Islet precursor cell (in vitro differentiated cells): ENCODE results near the gene NLRX1.
"Not testable (repeated sequence)": the region's sequence is repeated elsewhere in the genome, so short reads cannot be mapped to it uniquely, and the experiment has no call there.

Source experiments
- DNase-seq: peaks from one replicate; pipeline ENCODE4 v3.0.0-alpha.2; 2018

NLRX1 gene, protein sequence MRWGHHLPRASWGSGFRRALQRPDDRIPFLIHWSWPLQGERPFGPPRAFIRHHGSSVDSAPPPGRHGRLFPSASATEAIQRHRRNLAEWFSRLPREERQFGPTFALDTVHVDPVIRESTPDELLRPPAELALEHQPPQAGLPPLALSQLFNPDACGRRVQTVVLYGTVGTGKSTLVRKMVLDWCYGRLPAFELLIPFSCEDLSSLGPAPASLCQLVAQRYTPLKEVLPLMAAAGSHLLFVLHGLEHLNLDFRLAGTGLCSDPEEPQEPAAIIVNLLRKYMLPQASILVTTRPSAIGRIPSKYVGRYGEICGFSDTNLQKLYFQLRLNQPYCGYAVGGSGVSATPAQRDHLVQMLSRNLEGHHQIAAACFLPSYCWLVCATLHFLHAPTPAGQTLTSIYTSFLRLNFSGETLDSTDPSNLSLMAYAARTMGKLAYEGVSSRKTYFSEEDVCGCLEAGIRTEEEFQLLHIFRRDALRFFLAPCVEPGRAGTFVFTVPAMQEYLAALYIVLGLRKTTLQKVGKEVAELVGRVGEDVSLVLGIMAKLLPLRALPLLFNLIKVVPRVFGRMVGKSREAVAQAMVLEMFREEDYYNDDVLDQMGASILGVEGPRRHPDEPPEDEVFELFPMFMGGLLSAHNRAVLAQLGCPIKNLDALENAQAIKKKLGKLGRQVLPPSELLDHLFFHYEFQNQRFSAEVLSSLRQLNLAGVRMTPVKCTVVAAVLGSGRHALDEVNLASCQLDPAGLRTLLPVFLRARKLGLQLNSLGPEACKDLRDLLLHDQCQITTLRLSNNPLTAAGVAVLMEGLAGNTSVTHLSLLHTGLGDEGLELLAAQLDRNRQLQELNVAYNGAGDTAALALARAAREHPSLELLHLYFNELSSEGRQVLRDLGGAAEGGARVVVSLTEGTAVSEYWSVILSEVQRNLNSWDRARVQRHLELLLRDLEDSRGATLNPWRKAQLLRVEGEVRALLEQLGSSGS

DNA sequence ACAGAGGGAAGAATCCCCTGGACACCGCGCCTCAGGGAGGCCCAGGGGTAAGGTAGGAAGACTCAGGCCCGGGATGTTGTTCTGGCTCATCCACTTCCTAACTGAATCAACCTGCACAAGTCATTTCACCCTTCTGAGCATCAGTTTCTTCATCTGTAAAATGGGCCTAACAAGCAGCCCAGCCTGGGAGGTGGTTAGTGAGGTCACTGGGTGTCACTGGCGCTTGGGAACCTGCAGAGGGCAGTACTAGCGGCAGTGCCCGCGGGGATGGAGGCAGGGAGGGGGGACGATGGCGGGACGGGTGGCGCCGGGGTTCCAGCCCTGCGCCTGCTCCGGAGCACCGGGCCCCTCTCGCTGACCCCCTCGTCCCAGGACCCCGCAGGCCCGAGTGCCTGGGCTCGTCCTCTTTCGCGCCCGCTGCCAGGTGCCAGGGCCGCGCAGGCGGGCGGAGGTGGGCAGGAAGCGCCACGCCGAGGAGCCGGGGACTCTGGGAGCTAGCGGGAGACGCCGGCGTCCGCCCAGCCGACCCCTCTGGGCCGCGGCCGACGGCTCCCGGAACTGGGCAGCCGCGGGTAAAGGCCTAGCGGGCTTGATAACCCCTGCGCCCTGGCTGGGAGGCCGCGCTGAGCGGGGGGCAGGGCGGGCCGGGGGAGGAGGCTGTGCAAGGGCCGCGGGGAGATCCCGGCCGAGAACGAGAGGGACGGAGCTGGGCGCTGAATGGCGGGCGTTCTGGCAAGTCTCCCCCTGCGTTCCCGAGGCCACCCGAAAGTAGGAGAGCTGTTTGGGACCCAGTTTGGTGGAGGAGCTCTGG lies at the start of gene NLRX1:
Gene NLRX1, plus strand, starts transcription at position 255 of the 811 bp plus-strand sequence. CDS start 2,679 bp downstream, outside the sequence.
- DNase-seq, result peak; percentile 86

DNA sequence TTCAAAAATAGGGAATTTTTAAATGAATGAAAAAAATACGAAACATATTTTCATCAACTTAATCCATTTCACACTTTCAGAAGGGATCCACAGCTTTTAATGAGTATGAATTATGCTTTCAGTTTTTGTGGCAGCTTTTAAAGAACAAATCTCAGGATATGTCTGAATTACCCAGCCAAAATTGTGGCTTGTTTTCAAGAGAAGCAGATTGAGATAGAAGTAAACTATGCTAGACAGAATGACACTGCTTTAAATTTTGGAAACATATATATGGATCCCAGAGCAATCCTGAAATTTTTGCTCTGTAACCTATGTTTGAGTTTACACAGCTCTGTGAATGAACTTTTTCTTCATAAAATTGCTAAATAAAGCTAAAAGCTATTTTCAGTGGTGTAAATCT lies 49.6 kb upstream of the NLRX1 start:
- no peak for DNase-seq

DNA sequence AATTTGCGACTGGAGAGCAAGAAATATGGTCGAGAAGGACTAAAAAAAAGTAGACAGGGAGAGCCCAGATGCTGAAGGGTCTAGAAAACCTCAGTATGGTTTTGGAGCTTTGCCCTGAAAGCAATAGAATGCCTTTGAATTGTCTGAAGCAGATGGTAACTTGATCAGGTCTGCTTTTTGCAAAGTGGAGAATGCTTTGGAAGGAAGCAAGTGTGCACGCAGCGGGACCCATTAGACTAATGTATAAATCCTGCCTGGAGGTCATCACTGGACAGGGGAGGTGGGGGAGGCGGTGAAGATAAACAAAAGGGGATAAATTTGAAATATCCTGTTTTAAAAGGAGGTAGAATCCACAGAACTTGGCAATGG lies 47.9 kb upstream of the NLRX1 start:
- DNase-seq, result no peak

DNA sequence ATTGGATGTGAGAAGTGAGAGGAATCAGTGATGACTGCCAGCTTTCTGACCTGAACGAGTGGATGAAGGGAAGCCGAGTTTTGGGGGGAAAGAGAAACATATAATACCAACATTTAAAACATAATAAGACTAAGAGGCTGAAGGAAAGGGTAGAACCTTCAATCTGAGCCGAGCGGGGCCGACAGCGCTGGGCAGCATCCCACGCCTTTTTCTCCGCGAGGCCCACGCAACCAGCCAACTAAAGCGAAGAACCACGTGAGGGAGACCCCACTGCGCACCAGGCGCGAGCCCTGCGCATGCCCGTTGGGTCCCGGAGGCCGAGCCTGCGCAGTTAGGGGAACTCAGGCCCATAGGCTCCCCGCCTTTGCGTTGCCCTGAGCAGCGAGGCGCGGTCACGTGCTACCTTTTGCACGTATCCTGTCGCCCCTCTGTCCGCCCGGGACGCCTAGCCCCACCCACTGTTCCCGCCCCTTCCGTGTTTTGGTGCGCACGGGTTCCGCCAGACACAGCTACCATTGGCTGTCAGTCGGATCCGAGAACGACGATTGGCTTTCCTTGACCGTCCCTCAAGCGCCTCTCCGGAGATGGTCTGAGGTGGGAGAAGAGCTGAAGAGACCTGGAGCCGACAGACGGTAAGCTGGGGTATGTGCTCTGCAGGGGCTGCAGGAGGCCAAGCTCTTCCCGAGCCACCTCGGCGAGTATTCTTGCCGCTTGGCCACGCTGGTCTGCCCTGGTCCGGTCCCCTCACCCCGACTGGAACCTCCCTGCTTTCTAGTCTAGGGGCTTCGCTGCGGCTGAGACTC lies 47.3 kb upstream of the NLRX1 start, which contains the start of gene HINFP:
Gene HINFP, plus strand, starts transcription at position 573 of the 803 bp plus-strand sequence. CDS start 5,365 bp downstream, outside the sequence.
- DNase-seq, result peak; percentile 100

DNA sequence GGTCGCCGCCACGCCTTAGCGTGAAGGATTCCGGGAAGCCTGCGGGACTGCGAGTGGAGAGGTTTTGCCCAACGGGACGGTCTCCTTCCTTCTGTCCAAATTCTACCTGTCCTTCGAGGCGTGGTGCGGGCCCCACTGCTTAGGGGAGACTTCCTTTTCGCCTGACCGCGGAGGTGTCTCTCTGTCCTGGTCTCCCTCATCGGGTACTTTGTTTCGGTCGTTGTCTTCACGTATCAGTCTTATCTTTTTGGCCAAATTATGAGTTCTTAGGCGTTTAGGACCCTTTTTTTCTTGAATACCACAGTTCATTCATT lies 46.8 kb upstream of the NLRX1 start:
- DNase-seq, result no peak

DNA sequence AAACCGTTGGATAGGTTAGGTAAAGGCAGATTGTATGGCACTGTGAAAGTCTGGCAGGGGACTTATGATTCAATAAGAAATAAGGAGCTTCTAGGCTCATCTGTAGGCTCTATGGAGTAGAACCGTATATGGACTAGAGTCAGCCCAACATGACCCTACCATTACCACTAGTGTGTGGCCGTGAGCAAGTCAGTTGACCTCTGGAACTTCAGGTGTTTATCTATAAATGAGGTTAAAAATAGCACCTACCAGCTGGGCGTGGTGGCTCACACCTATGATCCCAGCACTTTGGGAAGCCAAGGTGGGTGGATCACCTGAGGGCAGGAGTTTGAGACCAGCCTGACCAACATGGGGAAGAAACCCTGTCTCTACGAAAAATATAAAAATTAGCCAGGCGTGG lies 42.7 kb upstream of the NLRX1 start:
- DNase-seq, result no peak

DNA sequence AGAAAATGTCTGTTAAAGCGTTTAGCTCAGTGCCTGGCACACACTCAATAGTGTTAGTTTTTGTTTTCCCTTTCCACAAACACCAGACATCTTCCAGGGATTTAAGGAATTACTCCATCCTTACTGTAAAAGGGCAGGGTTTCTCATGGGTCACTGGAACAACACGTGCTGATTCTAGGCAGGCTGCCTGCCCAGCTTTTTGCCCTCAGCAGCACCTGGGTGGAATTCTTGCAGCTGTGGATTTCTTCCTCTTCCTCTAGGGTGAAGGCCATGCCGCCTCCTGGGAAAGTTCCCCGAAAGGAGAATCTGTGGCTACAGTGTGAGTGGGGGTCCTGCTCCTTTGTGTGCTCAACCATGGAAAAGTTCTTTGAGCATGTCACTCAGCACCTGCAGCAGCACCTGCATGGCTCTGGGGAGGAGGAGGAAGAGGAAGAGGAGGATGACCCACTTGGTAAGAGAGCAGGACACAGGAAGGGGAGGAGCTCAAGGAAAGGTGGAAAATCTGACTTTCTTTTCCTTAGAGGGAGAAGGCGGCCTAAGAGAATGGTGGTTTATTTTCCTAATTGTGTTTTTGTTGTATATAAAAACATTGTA lies 41.8 kb upstream of the NLRX1 start:
- no peak for DNase-seq

DNA sequence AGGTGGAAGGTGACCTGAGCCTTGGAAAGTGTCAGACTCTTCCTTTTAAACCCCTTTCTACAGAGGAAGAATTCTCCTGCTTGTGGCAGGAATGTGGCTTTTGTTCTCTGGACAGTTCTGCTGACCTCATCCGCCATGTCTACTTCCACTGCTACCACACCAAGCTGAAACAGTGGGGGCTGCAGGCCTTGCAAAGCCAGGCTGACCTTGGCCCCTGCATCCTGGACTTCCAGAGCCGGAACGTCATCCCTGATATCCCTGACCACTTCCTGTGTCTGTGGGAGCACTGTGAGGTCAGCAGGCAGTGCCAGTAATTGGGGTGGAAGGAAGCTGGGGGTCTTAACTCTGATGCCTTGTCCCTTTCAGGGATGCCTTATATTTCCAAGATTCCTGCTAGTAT lies 37.9 kb upstream of the NLRX1 start:
- DNase-seq, result no peak

DNA sequence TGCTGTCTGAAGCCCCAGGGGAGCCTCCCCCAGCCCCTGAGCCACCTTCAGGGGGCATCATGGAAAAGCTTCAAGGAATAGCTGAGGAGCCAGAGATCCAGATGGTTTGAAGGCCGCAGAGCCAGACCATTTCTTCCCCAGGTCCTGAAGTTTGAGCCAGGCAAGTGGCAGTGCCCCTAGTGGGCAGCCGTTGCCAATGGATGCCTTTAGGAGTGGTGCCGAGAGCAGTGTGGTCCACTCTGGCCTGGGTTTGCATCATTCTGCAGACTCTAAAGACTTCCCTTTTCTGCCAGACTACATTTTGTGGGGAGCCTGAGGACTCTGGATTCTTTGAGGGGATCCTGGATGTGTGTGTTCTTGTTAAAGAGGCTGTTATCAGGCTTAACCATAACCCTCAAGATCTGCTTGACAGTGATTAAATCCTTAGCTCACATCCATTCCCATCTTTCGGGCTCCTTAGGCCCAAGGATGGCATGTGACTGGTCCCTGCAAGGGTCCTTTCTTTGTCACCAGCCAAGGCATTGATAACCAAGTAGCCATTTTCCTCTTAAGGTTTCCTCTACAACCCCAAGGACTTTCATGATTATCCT lies 34.0 kb upstream of the NLRX1 start:
- no peak for DNase-seq

DNA sequence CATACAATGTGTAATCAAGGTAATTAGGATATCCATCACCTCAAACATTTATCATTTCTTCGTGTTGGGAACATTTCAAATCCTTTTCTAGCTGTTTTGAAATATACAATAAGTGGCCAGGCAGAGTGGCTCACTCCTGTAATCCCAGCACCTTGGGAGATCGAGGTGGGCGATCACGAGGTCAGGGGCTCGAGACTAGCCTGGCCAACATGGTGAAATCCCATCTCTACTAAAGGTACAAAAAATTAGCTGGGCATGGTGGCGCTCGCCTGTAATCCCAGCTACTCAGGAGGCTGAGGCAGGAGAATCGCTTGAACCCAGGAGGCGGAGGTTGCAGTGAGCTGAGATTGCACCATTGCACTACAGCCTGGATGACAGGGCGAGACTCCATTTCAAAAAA lies 29.2 kb upstream of the NLRX1 start:
- DNase-seq, result not testable (repeated sequence)

DNA sequence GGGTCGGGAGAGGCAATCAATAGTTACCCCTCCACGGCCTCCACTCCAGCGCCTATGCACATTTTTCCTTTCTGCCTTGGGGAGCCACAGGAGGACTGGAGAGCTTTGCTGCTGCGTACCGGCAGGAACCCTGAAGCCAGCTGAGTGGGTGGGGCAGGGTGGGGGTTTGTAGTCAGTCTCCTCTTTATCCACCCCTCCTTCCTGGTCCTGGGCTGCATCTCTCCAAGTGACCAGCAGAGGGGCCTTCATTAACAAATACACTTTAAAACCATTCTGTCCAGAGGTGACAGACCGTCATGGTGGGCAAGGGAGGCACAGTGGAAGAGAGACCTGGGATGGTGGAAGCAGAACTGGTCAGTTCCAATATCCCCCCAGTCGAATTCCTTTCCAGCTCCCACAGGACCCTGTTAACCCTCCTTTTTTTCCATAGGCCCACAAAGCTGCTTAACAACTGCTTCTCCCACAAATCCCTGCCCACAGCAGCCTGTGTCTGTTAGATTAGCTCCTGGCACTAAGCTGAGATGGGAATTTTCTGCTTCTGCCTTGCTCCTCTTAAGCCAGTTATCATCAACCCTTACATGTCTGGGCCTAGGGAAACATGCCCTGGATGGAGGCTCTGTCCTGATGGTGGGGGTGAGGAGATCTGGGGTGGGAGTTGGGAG lies 23.6 kb upstream of the NLRX1 start:
- DNase-seq, result peak; percentile 92

DNA sequence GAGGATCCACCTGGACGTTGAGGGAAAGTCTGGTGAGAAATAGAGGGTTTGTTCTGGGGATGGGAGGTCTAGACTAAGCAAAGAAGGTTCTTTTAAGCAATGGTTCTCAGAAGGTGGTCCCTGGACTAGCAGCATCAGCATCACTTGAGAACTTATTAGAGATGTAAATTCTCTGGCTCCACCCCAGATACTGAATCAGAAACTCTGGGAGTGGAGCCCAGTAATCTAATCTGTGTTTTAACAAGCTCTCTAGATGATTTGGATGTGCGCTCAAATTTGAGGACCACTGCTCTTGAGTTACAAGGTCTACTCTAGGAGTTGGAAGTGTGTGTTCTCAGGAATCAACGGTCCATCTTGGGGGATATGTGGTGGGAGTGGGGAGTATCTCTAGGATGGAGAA lies 23.0 kb upstream of the NLRX1 start:
- no peak for DNase-seq

DNA sequence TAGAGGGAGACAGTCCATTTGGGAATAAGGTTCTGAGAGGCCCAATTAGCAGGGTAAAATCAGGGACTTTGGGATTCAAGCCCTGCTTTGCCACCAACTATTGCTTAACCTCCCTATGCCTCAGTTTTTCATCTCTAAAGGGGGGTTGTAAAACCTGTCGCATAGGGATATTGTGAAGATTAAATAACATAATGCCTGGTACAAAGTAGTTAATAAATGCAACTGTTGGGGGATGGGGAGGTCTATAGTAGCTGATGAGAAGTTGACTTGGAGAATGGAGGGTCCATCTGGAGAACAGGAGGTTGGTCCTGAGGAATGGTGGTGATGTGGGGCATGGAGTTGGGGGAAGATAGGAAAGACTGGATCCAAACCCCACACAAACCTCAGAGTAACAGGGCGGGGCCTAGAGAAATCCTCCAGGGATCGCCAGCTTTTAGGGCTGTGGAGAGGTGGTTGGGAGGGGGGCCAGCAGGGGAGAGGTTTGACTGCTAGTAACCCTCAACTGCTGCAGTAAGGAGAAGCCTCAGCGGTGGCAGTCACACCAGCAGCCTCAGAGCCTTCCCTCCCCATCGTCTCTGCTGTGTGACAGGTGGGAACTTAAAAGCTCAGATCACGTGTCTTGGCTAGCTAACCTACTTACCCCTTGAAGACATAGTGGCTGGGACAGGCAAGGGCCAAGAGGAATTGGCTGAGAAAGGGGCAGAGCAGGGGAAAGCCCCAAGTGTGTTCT lies 20.8 kb upstream of the NLRX1 start:
- no peak for DNase-seq

DNA sequence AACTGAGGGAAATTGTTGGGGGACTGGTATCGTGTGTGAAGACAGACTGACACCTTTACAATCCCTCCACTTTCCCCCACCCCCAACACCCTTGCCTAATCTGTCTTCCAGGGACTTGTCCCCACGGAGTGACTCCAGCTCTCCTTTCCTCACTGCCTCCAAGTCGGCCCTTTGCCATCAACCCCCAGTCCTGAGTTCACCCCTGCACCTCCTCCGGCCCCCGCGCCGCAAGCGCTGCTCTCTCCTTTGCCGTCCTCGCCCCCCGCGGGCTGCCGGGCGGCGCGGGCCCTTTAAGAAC lies 19.9 kb upstream of the NLRX1 start:
- DNase-seq, result no peak

DNA sequence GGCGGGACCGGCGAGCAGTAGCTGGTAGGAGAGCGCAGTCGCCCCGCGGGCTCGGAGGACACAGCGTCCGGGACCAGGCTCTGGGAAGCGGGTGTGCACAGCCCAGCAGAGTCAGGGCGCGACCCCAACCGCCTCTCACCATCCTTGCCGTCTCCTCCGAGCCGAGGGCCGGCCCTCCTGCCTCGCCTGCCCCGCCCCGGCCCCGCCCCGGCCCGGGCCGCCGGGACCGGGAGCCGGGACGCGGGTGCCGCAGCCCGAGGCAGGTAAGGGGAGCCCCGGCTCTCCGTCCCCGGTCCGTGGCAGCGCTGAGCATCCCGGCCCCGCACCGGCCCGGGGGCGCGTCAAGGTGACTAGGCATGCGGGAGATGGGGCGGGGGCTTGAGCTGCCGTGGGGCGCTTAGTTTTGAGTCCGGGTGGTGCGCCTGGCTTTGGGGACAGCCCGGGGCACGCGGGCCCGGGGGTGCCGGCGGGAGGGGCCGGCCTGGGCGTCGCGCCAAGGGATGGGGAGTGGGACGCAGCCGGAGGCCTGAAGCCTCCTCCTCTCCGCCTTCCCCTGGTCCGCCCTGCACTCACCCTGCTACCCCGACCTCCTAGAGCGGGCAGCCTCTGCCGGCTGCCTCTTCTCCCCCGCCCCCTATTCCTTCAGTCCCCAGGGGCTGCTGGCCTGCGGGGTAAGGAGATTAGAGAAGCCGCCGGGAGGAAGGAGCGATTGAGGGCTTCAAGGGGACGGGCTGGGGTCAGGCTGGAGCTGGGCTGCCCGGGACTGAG lies 19.3 kb upstream of the NLRX1 start, which contains the start of gene ABCG4:
Gene ABCG4, plus strand, starts transcription at position 35 of the 768 bp plus-strand sequence. CDS start 914 bp downstream, outside the sequence.
- DNase-seq, result no peak

DNA sequence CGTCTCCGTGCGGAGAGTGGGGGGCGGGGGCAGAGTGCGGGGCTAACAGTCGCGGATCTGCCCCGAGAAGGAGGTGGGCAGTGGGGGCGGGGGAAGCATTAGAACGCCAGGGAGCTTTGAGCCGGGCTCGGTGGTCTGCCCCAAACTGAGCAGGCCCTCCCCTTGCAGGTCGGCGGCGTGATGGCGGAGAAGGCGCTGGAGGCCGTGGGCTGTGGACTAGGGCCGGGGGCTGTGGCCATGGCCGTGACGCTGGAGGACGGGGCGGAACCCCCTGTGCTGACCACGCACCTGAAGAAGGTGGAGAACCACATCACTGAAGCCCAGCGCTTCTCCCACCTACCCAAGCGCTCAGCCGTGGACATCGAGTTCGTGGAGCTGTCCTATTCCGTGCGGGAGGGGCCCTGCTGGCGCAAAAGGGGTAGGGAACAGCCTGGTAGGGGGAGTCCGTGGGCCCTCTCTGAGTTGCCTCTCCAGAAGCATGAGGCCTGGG lies 18.7 kb upstream of the NLRX1 start:
- no peak for DNase-seq

DNA sequence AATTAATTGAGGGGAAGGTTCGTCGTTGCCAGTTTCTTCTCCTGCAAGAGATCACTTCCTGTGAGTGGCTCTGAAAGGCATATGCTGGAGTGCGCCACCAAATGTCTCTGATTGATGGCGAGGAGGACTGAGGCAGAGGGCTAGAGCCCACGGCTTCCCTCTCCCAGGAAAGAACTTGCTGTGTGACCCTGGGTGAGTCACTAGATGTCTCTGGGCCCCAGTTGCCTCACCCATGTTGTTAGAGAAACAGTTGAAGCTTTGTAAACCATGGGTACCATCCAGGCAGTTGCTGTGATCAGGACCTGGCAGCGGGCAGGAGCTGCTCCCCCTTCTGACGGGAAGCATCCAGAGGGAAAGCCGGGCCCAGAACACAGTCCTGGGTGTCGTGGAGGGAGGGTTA lies 16.5 kb upstream of the NLRX1 start:
- no peak for DNase-seq

DNA sequence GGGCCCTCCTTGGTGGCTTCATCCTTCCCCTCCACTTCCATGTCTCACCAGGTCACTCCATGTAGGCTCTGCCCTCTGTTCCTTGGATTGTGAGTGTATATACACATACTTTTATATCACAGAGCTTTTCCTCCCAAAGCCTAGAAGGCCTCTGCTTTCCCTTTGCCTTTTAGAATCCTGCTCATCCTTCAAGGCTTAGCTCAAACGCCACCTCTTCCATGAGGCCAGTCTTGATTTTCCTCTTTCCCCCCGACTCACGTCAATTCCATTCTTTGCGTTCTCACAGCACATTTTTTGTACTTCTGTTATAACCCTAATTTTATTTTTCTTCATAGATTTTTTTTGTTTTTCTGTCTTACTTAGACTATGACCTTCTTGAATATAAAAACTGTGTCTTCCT lies 15.9 kb upstream of the NLRX1 start:
- DNase-seq, result no peak
